Measurements from ENCODE around the gene ERC1.

Gene ERC1

DNA sequence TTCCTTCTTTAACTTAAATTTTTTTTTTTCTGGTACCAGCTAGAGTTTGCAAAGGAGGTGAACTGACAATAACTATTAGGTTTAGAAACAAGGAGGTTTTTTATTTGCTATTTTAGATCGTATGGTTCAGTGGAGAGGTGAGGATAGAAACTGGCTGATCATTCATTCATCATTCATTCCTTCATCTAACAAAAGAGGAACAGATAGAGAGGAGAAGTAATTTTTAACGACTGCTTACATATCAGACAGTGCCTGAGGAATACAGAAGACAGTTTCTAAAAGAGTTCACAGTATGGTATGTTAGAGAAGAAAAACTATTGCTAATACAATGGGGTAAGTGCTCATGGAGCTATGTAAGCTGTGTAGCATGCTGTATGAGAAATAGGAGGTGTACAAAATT, 111.1 kb downstream of the ERC1 start:
- no peak for DNase-seq (ENCODE audit: low read depth)
- TF ChIP-seq POLR2A (IDR thresholded peaks at IDR 0.05; ENCODE audit: extremely low read depth, insufficient read length): no peak
- TF ChIP-seq, protein P1, sequence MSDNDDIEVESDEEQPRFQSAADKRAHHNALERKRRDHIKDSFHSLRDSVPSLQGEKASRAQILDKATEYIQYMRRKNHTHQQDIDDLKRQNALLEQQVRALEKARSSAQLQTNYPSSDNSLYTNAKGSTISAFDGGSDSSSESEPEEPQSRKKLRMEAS (IDR thresholded peaks at IDR 0.05; ENCODE audit: low read depth, low read length): no peak
- TF ChIP-seq, protein P2, sequence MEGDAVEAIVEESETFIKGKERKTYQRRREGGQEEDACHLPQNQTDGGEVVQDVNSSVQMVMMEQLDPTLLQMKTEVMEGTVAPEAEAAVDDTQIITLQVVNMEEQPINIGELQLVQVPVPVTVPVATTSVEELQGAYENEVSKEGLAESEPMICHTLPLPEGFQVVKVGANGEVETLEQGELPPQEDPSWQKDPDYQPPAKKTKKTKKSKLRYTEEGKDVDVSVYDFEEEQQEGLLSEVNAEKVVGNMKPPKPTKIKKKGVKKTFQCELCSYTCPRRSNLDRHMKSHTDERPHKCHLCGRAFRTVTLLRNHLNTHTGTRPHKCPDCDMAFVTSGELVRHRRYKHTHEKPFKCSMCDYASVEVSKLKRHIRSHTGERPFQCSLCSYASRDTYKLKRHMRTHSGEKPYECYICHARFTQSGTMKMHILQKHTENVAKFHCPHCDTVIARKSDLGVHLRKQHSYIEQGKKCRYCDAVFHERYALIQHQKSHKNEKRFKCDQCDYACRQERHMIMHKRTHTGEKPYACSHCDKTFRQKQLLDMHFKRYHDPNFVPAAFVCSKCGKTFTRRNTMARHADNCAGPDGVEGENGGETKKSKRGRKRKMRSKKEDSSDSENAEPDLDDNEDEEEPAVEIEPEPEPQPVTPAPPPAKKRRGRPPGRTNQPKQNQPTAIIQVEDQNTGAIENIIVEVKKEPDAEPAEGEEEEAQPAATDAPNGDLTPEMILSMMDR (IDR thresholded peaks at IDR 0.05; ENCODE audit: low read depth, low read length): no peak
- TF ChIP-seq MYC (IDR thresholded peaks at IDR 0.05; ENCODE audit: low read depth, low read length): no peak
- no peak overlapping the region for H3K4me3 ChIP-seq (ENCODE audit: low read depth, low read length)

DNA sequence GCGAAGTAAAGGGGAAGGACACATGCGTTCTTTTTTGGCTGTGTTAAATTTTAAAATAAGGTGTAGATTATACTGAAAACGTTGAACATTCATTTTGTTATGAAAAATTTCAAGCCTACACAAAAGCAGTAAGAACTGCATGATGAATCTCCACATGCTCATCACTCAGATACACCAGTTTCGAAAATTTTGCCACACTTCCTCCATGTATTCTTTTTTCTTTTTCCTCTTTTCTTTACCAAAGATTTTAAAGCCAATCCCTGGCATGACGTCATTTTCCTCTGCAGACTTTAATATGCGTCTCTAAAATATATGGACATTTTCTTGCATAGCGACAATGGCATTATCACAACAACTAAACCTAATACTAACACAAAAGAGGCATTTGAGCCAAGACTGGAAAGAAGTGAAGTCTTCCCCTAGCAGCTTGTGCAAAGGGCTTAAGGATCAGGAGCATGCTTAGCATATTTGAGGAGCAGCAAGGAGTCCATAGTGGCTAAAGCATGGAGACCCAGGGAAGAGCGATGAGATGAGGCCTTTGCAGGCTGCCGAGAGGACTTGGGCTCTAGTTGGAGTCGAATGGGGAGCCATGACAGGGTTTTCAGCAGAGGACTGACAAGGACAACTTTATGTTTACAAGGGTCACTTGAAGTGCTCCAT, 111.9 kb downstream of the ERC1 start:
- TF ChIP-seq, protein P1 (IDR thresholded peaks at IDR 0.05; ENCODE audit: low read depth, low read length): no peak
- TF ChIP-seq MYC (IDR thresholded peaks at IDR 0.05; ENCODE audit: low read depth, low read length) (no peak), POLR2A (IDR thresholded peaks at IDR 0.05; ENCODE audit: extremely low read depth, insufficient read length) (no peak)
- TF ChIP-seq, protein P2 (IDR thresholded peaks at IDR 0.05; ENCODE audit: low read depth, low read length): no peak
- DNase-seq (ENCODE audit: low read depth): no peak

DNA sequence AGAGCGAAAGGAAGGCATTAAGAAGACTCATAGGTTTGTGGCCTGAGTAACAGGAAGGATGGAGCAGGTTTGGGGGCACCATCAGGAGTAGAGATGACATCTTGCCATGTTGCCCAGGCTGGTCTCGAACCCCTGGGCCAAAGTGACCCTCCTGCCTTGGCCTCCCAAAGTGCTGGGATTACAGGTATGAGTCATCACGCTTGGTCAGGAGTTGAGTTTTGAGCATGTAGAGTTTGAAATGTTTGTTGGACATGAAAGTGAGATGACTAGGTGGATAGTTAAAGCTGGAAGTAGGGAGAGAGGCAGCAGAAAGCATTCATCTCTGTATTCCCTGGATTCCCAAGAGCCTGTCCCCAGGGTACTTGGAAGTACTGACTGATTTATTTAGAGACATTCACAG, 112.6 kb downstream of the ERC1 start:
- no peak overlapping the region for H3K4me3 ChIP-seq (ENCODE audit: low read depth, low read length)
- no peak for DNase-seq (ENCODE audit: low read depth)
- TF ChIP-seq, protein P1 (IDR thresholded peaks at IDR 0.05; ENCODE audit: low read depth, low read length): no peak
- TF ChIP-seq, protein P2 (IDR thresholded peaks at IDR 0.05; ENCODE audit: low read depth, low read length): no peak
- TF ChIP-seq MYC (IDR thresholded peaks at IDR 0.05; ENCODE audit: low read depth, low read length): no peak
- no peak for TF ChIP-seq POLR2A (IDR thresholded peaks at IDR 0.05; ENCODE audit: extremely low read depth, insufficient read length)

More for the DNA sequence above, 111.9 kb downstream of the ERC1 start:
- no peak overlapping the region for H3K4me3 ChIP-seq (ENCODE audit: low read depth, low read length)

DNA sequence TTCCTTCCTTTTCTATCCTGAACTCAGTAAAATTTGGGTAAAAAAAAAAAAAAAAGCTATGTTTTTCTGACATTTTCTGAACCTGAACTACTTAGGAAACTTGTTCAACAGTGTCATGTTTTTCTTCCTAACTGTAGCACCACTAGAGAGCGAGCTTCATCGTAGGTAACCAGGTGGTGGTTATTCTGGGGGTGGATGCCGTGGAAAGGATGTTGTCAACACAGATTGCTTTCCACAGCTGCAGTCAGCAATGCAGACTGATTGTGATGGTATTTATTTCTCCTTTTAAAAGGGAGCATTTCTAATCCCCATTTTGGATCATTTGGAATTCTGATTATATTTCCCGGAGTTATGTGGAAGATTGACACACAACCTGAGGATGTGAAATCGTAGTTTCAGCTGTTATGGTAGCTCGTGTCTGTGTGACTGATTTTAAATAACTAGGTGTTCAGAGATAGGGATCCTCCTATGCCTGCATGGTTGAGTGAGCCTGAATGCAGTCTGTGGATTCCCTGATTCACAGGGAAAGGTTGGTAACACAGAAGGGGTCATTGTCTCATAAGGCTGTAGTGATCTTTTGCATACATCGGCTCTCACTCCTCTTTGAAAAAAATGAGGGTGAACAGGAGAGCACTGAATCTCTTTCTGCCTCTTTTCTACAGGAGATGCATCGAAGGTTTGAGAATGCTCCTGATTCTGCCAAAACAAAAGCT, 113.2 kb downstream of the ERC1 start:
- TF ChIP-seq, protein P1 (IDR thresholded peaks at IDR 0.05; ENCODE audit: low read depth, low read length): no peak
- TF ChIP-seq MYC (IDR thresholded peaks at IDR 0.05; ENCODE audit: low read depth, low read length): no peak
- TF ChIP-seq, protein P2 (IDR thresholded peaks at IDR 0.05; ENCODE audit: low read depth, low read length): no peak
- TF ChIP-seq POLR2A (IDR thresholded peaks at IDR 0.05; ENCODE audit: extremely low read depth, insufficient read length): no peak
- no peak for DNase-seq (ENCODE audit: low read depth)
- no peak overlapping the region for H3K4me3 ChIP-seq (ENCODE audit: low read depth, low read length)

DNA sequence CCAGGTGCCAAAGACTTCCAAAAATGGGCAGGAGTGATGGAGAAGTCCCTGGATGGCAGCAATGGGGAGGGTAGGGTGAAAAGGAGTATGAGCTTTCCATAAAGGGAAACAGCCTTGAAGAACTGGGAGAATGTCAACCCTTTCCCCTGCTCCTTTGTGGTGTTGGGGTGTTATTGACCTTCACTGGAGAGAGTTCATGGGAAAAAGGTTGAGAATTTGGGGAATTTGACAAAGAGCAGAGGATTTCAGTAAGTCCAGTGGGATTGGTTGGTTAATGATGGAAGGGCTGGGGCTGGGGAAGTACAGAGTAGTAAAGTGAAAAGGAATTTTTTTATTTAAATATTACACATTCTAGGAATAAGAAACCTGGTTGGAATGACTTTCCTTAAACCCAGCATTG, 116.6 kb downstream of the ERC1 start:
- TF ChIP-seq, protein P1 (IDR thresholded peaks at IDR 0.05; ENCODE audit: low read depth, low read length): no peak
- TF ChIP-seq MYC (IDR thresholded peaks at IDR 0.05; ENCODE audit: low read depth, low read length) (no peak), POLR2A (IDR thresholded peaks at IDR 0.05; ENCODE audit: extremely low read depth, insufficient read length) (no peak)
- TF ChIP-seq, protein P2 (IDR thresholded peaks at IDR 0.05; ENCODE audit: low read depth, low read length): no peak
- no peak for DNase-seq (ENCODE audit: low read depth)
- H3K4me3 ChIP-seq (ENCODE audit: low read depth, low read length): no peak overlapping the region

Measured in NB4 (cell line).